ACHN (cell line): ENCODE data around the gene PUSL1.
"Not testable (repeated sequence)": the region's sequence is repeated elsewhere in the genome, so short reads cannot be mapped to it uniquely, and the experiment has no call there.

ENCODE experiments used
- DNase-seq: peaks from one replicate; pipeline ENCODE4 v3.0.0-alpha.2; 2015
- in situ Hi-C: cut with HindIII; loops from 2 replicates; pipeline ENCODE4 v1.10.0; 2017; ENCODE audit warnings: low sequenced_read_pairs, low pct_ligation_motif_present, low pct_unique_long_range_greater_than_20kb

PUSL1 gene

DNA sequence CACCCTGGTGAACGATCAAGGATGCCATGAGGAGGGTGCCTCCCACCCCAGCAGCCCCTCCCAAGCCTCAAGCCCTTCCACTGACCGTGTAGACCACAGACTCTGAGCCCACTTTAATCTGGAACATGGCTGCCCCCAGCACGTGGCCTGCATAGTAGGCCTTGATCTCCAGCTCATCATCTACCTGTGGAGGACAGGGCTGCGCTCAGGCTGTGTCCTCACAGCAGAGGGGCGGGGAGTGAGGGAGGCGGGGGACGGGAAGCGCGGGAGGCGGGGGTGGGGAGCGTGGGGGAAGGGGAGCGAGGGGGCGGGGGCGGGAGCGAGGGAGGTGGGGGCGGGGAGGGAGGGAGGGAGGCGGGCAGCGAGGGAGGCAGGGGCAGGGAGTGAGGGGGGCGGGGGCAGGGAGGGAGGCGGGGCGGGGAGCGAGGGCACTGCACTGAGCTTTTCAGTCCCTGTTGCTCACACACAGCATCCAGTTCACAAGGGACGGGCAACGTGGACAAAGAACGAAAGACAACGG lies 7.1 kb downstream of the PUSL1 start:
- in situ Hi-C loops: no loop called here
- DNase-seq: no peak

GRCh38 chr1:1316199-1316598 lies 7.8 kb downstream of the PUSL1 start:
- in situ Hi-C loops: not testable (repeated sequence)

DNA sequence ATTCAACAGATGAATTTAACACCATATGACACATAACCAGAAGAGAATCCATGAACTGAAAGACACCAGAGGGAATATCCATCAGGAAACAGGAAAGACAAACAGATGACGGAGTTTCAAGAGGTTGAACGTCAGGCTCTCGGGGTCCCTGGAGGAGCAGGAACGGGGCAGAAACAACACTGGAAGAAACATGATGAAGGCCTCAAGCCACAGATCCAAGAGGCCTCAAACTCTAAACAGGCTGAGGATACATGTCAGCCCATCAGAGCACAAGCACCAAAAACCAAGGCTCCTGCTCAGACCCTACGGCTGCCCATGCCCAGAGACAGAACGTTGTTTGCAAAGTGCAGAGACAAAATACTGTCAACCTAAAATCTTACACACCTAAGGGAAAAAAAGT lies 9.0 kb downstream of the PUSL1 start:
- in situ Hi-C loops: no loop called here
- no peak for DNase-seq

More at GRCh38 chr1:1316199-1316598, 7.8 kb downstream of the PUSL1 start:
- DNase-seq: not testable (repeated sequence)

- in situ Hi-C loops: no loop called here
- peak; percentile 83 for DNase-seq
These were observed 9.8 kb downstream of the PUSL1 start for GRCh38 chr1:1318131-1318652.

DNA sequence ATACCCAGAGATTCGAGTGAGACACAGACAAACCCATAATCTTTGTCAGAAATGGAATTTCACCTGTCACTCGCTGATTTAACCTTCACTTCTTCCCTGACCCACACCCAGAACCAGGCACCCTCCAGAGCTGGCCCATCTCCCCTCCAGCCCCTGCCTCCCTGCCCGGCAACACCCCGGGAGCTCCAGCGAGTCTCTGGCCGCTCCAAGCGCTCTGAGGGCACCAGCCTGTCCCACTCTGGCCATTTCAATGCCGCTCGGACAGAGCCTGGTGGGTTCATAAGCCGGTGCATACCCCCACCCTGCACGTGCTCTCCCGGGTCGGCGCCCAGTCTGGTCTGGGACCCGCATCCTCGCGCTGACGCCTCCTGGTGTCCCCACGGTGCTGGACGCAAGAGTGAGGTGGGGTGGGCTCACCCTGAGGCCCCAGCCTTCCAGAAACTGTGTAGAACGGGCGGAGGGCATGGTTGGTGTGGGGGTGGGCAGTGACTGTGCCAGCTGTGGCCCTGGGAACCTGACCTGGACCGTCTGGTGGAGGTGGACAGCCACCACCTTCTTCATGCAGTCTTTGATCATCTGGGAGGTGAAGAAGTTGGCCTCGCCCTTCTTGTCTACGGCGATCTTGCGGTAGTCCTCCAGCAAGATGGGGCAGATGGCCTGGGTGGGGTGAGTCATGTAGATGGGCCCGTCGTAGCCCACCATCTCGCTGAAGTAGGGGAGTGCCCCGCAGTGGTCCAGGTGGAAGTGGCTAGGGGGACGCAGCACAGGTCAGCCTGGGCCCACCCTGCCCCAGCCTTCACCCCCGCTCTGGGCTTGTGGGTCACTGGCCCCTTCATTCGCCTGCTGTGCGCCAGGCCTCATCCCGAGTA lies 10.6 kb downstream of the PUSL1 start:
- in situ Hi-C loops: no loop called here
- DNase-seq: no peak

DNA sequence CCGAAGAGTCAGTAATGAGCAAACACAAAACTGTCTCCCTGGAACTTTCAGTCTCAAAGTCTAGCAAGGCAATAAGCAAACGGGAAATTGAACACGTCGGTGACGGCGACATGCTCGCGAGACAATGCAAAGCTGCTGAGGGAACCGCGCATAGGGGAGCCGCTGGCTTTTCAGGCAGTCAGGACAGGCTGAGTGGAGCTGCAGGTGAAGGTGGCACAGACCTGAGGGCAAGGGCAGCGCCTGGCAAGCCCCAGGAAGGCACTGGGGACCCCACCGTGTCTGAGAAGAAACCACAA lies 11.2 kb downstream of the PUSL1 start:
- in situ Hi-C loops: no loop called here
- DNase-seq: no peak

DNA sequence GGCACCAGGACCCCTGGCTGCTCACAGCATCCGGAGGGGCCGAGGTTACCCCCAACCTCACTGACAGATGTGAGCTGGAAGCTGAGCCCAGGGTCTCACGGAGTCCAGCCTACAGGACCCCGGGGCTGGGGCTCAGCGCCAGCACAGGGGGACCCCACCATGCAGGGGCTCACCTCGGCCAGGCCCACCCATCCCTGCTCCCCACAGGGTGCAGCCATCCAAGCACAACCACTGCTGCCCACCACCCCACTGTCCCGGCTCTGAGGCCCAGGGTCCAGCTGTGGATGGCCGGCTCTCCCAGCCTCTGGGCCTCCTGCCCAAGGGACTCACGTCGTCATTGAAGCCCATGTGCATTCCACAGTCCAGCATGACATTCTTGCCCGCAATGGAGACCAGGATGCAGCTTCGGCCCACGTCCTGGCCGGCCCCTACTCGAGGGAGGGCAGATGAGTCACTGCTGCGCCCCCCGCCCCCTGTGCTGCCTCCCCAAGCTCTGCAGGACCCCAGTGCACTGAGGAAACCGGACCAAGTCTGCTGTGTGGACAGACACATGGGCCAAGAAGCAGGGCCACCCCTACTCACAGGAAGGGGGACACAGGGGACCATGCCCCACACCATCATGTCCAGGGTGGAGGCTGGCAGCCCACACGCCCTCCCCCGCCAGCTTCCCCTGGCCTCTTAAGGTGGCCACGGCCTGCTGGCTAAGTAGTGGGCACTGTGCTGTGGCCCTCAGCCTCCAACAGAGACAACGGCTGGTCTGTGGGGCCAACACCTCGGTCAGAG lies 12.5 kb downstream of the PUSL1 start:
- DNase-seq: no peak

DNA sequence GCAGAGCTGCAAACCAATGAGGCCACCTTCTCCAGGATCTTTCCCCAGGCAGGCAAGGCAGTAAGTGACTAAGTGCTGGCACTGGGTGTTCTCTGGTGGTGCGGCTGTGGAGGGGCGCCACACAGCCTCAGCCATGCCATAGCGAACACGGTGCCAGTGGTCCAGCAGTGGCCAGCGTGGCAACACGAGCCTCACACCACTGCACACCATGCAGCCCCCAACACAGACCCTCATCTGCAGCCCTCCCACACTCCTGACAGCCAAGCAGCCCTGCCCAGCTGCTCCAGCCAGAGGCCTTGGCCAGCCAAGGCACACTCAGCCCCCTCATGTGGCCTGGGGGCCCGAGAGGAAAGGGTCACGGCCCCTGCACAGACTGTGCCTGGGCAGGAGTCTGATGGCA lies 13.1 kb downstream of the PUSL1 start:
- in situ Hi-C loops: no loop called here
- no peak for DNase-seq

More for the DNA sequence above, 12.5 kb downstream of the PUSL1 start:
- in situ Hi-C loops: no loop called here

- in situ Hi-C loops: no loop called here
- no peak for DNase-seq
These were observed 14.0 kb downstream of the PUSL1 start for GRCh38 chr1:1322418-1322817.

DNA sequence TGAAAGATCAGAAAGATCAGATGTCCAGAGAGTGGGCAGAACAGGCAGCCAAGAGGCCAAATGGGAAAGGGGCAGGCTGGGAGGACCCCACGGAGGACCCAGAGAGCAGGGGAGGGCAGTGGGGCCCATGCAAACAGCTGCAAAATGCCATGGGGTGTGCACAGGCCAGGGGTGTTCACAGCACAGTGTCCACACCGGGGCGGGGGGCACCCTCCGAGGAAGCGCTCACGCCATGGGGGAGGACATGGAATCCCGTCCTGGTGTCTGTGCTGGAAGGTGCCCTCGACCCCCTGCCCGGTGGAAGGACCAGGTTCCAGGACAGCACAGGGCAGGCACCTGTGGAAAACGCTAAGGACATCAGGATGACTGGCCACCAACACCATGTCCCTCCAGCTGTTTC lies 14.6 kb downstream of the PUSL1 start:
- DNase-seq: no peak
- in situ Hi-C loops: no loop called here

DNA sequence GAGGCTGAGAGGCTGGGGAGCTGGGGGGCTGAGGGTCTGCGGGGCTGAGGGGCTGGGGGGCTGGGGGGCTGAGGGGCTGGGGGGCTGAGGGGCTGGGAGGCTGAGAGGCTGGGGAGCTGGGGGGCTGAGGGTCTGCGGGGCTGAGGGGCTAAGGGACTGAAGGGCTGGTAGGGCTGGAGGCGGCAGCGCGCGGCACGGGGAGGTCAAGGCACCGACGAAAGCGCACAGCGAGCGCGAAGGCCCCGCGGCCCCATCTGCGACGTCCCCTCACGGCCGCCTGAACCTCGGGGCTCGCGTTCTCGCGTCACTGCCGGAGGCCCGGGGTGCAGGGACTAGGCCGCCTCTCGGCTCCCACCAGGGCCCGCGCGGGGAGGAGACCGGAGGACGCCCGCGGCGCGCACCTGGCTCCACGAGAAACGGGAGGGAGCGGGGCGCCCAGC lies 15.7 kb downstream of the PUSL1 start:
- DNase-seq: no peak
- in situ Hi-C loops: no loop called here

GRCh38 chr1:1324524-1325287 lies 16.3 kb downstream of the PUSL1 start, which contains the start of the genes CPTP and INTS11:
CPTP (plus strand) TSS chr1:1324802; CDS start chr1:1326911, 2,109 bp downstream.
INTS11 (minus strand) TSS chr1:1324660; CDS start chr1:1324608, 52 bp downstream.
- in situ Hi-C loops: no loop called here
- peak; percentile 87 for DNase-seq

DNA sequence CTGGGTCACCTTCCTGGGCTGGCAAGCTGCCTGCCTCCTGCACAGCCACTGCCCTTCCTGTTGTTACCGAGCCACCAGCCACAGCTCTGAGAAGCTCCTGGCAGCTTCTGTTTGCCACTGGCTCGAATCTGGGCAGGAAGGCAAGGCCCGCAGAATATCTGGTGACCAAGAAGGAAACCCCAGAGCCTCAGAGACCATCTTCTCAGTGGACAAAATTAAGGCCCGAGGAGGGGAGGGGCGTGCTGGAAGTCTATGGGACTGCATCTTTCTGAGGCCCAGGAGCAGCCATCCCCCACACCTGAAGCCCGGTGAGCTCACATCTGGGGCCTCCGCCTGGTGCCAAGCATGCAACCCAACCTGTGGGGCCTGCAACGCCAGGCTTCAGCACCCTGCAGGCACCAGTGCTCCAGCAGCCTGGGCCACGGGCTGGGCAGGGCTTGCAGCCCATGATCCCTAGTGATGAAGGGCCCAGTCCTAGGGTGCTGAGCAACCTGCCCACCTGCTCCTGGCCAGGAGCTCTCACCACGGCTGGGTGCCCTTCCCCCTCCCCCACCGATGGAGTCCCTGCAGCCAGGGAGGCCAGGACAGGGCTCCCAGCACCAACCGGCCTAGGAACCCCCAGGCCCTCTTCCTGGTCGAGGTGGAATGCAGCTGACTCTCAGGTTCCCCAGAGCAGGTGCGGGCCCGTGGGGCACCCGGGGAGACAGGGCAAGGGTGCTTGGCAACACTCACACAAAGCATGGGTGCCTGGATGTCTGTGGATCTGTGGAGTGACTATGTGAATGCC lies 17.1 kb downstream of the PUSL1 start:
- DNase-seq: no peak

GRCh38 chr1:1326075-1326605 lies 17.7 kb downstream of the PUSL1 start:
- no peak for DNase-seq

More for the DNA sequence above, 17.1 kb downstream of the PUSL1 start:
- in situ Hi-C loops: no loop called here

DNA sequence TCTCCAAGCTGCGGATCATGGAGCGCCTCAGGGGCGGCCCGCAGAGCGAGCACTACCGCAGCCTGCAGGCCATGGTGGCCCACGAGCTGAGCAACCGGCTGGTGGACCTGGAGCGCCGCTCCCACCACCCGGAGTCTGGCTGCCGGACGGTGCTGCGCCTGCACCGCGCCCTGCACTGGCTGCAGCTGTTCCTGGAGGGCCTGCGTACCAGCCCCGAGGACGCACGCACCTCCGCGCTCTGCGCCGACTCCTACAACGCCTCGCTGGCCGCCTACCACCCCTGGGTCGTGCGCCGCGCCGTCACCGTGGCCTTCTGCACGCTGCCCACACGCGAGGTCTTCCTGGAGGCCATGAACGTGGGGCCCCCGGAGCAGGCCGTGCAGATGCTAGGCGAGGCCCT lies 18.9 kb downstream of the PUSL1 start:
- no peak for DNase-seq
- in situ Hi-C loops: no loop called here

More at GRCh38 chr1:1326075-1326605, 17.7 kb downstream of the PUSL1 start:
- in situ Hi-C loops: no loop called here

GRCh38 chr1:1328254-1328653 lies 19.9 kb downstream of the PUSL1 start:
- in situ Hi-C loops: no loop called here
- DNase-seq: no peak
